Cardiac muscle cell (in vitro differentiated cells and primary cell): Measurements from ENCODE around the gene SDC4. TPM values are rescaled to one million over a fixed set of nuclear protein-coding genes. Genes with fewer than 3 reads are reported as not detected.

Source experiments
- DNase-seq, 2 donors: peaks; one replicate each; pipeline versions ENCODE4 v3.0.0 to v3.0.0-alpha.2; 2010 to 2017; ENCODE audit warnings: low read depth in 1 of 2, low spot score in 1 of 2
- H3K27ac ChIP-seq: fragments of 200-600 bp; sonication (generic); 2 replicates; pipeline ENCODE4 v1.5.1; 2016
- H3K27me3 ChIP-seq: fragments of 200-600 bp; sonication (generic); 2 replicates; pipeline ENCODE4 v1.6.0; 2016; ENCODE audit warnings: control low read depth
- H3K36me3 ChIP-seq: fragments of 200-600 bp; sonication (generic); 2 replicates; pipeline ENCODE4 v1.5.1; 2016; ENCODE audit warnings: control low read depth
- H3K4me1 ChIP-seq: fragments of 200-600 bp; sonication (generic); 2 replicates; pipeline ENCODE4 v1.8.1; 2017; ENCODE audit warnings: low read depth, mild to moderate bottlenecking, mixed run types
- H3K4me3 ChIP-seq: fragments of 200-600 bp; sonication (generic); 2 replicates; pipeline ENCODE4 v1.5.1; 2016; ENCODE audit warnings: mild to moderate bottlenecking
- H3K9me3 ChIP-seq: fragments of 200-600 bp; sonication (generic); 2 replicates; pipeline ENCODE4 v1.5.1; 2017; ENCODE audit warnings: low read depth, mild to moderate bottlenecking, control low read depth
- CTCF ChIP-seq: IDR thresholded peaks from 2 replicates; pipeline ENCODE4 v1.5.1; 2012; ENCODE audit warnings: low read depth, mild to moderate bottlenecking, low read length
- polyA plus RNA-seq: library from polyadenylated mRNA; unstranded; fragments of >200 nt; fragmentation: Nextera tagmentation; extraction: Ambion mirVana; gene quantifications from 2 replicates; pipeline ENCODE4 v1.2.1, GENCODE V29; 2016
- total RNA-seq: library from RNA; depleted of rRNA; stranded (reverse); fragments of >200 nt; gene quantifications from 2 replicates; pipeline ENCODE4 v1.2.3, GENCODE V29; 2016

SDC4 gene
- total RNA-seq (36.0 and 55.7 TPM in 2 replicates), polyA plus RNA-seq (35.4 and 74.4 TPM in 2 replicates)

GRCh38 chr20:45347936-45348778 is at the start of gene SDC4:
Gene SDC4 (minus strand): TSS chr20:45348424. CDS start chr20:45348384, 40 bp downstream.
- peaks cover 42% of the 10 kb centered on the region for H3K4me1 ChIP-seq
- peak within 1 kb of the TSS; percentile 49 for H3K27ac ChIP-seq
- peak; percentile 69 to 77 for DNase-seq
- H3K9me3 ChIP-seq, result no peaks in the 10 kb centered on the region
- no peak for TF ChIP-seq CTCF
- peak within 1 kb of the TSS; percentile 66 for H3K4me3 ChIP-seq
- no peaks in the 10 kb centered on the region for H3K27me3 ChIP-seq
- no peaks in the 10 kb centered on the region for H3K36me3 ChIP-seq

GRCh38 chr20:45395114-45395415 is 46.8 kb upstream of the SDC4 start:
- no peaks in the 10 kb centered on the region for H3K4me1 ChIP-seq
- TF ChIP-seq CTCF, result no peak
- H3K4me3 ChIP-seq, result no peak overlapping the region
- H3K36me3 ChIP-seq, result no peaks in the 10 kb centered on the region
- no peak for DNase-seq
- no peak overlapping the region for H3K27ac ChIP-seq
- H3K9me3 ChIP-seq, result no peaks in the 10 kb centered on the region
- no peaks in the 10 kb centered on the region for H3K27me3 ChIP-seq

GRCh38 chr20:45394221-45395113 is 46.2 kb upstream of the SDC4 start:
- Histone ChIP-seq H3K9me3 (no peaks in the 10 kb centered on the region), H3K27ac (no peak overlapping the region), H3K4me3 (no peak overlapping the region), H3K27me3 (no peaks in the 10 kb centered on the region), H3K36me3 (no peaks in the 10 kb centered on the region), H3K4me1 (no peaks in the 10 kb centered on the region)
- DNase-seq, result no peak
- no peak for TF ChIP-seq CTCF

GRCh38 chr20:45392733-45393132 is 44.5 kb upstream of the SDC4 start:
- Histone ChIP-seq H3K9me3 (no peaks in the 10 kb centered on the region), H3K36me3 (no peaks in the 10 kb centered on the region), H3K27me3 (no peaks in the 10 kb centered on the region), H3K27ac (no peak overlapping the region), H3K4me1 (no peaks in the 10 kb centered on the region), H3K4me3 (no peak overlapping the region)
- no peak for TF ChIP-seq CTCF
- DNase-seq, result no peak

- Histone ChIP-seq H3K27ac (no peak overlapping the region), H3K9me3 (no peaks in the 10 kb centered on the region), H3K4me3 (no peak overlapping the region), H3K27me3 (no peaks in the 10 kb centered on the region), H3K36me3 (no peaks in the 10 kb centered on the region), H3K4me1 (no peaks in the 10 kb centered on the region)
- TF ChIP-seq CTCF, result no peak
- no peak for DNase-seq
Measured at GRCh38 chr20:45391559-45391958, 43.3 kb upstream of the SDC4 start.
